HCT116 (cell line): ENCODE results near the gene SLFN14.

ENCODE experiments used
- EZH2 ChIP-seq: fragments of 200-600 bp; sonication (generic); IDR thresholded peaks from 2 replicates; pipeline ENCODE4 v1.6.1; 2017; ENCODE audit warnings: antibody characterized with exemption, mixed run types
- JUND ChIP-seq: IDR thresholded peaks from 2 replicates; pipeline ENCODE4 v1.6.1; 2012
- MAX ChIP-seq: IDR thresholded peaks from 2 replicates; pipeline ENCODE4 v1.6.1; 2012
- POLR2A ChIP-seq: IDR thresholded peaks from 2 replicates; pipeline ENCODE4 v1.7.0; 2011; ENCODE audit warnings: borderline replicate concordance; ENCODE audit not compliant: insufficient read depth, insufficient read length; ENCODE audit errors: extremely low read depth
- RAD21 ChIP-seq: IDR thresholded peaks from 2 replicates; pipeline ENCODE4 v1.6.1; 2012; ENCODE audit warnings: low read depth, mild to moderate bottlenecking
- TF ChIP-seq, protein P1 (sequence below), 3 experiments: fragments of 200-600 bp in 1 of 3; sonication (generic) in 1 of 3; IDR thresholded peaks in 2 of 3; conservative IDR thresholded peaks in 1 of 3; 2 replicates each; pipeline ENCODE4 v1.5.1; 2012 to 2017; ENCODE audit warnings: low read depth in 2 of 3, low read length in 2 of 3, antibody characterized with exemption in 1 of 3, borderline replicate concordance in 1 of 3, control low read depth in 1 of 3, mild to moderate bottlenecking in 1 of 3, mixed read lengths in 1 of 3, mixed run types in 1 of 3, moderate library complexity in 1 of 3; ENCODE audit not compliant: insufficient read depth in 1 of 3
- TF ChIP-seq, protein P2 (sequence below): IDR thresholded peaks from 2 replicates; pipeline ENCODE4 v1.6.1; 2011; ENCODE audit warnings: mild to moderate bottlenecking, low read length, moderate library complexity; ENCODE audit not compliant: insufficient replicate concordance; ENCODE audit errors: extremely low read depth

- TF ChIP-seq, protein P1, sequence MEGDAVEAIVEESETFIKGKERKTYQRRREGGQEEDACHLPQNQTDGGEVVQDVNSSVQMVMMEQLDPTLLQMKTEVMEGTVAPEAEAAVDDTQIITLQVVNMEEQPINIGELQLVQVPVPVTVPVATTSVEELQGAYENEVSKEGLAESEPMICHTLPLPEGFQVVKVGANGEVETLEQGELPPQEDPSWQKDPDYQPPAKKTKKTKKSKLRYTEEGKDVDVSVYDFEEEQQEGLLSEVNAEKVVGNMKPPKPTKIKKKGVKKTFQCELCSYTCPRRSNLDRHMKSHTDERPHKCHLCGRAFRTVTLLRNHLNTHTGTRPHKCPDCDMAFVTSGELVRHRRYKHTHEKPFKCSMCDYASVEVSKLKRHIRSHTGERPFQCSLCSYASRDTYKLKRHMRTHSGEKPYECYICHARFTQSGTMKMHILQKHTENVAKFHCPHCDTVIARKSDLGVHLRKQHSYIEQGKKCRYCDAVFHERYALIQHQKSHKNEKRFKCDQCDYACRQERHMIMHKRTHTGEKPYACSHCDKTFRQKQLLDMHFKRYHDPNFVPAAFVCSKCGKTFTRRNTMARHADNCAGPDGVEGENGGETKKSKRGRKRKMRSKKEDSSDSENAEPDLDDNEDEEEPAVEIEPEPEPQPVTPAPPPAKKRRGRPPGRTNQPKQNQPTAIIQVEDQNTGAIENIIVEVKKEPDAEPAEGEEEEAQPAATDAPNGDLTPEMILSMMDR (IDR thresholded peaks at IDR 0.05 in 2 of 3, conservative IDR thresholded peaks at IDR 0.05 in 1 of 3; ENCODE audit: borderline replicate concordance in 1 of 3, insufficient read depth in 1 of 3, low read depth in 2 of 3, low read length in 2 of 3), result no peak
- TF ChIP-seq POLR2A (no peak), RAD21 (no peak), MAX (no peak), EZH2 (no peak), JUND (no peak)
- TF ChIP-seq, protein P2, sequence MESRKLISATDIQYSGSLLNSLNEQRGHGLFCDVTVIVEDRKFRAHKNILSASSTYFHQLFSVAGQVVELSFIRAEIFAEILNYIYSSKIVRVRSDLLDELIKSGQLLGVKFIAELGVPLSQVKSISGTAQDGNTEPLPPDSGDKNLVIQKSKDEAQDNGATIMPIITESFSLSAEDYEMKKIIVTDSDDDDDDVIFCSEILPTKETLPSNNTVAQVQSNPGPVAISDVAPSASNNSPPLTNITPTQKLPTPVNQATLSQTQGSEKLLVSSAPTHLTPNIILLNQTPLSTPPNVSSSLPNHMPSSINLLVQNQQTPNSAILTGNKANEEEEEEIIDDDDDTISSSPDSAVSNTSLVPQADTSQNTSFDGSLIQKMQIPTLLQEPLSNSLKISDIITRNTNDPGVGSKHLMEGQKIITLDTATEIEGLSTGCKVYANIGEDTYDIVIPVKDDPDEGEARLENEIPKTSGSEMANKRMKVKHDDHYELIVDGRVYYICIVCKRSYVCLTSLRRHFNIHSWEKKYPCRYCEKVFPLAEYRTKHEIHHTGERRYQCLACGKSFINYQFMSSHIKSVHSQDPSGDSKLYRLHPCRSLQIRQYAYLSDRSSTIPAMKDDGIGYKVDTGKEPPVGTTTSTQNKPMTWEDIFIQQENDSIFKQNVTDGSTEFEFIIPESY, result no peak
Observed at GRCh38 chr17:35537601-35538141, 22.9 kb downstream of the SLFN14 start, which contains the start of gene SLFN12L.
